GM19397 (cell line): ENCODE results near the gene ATRNL1.

Source experiments
- ATAC-seq: cut with Tn5 transposase; IDR thresholded peaks from one replicate; pipeline ENCODE4 v1.9.1; 2021; ENCODE audit warnings: mild to moderate bottlenecking, moderate library complexity; ENCODE audit not compliant: unreplicated experiment

The ATRNL1 gene

GRCh38 chr10:115968236-115968635 is 875.1 kb downstream of the ATRNL1 start:
- ATAC-seq: no peak

DNA sequence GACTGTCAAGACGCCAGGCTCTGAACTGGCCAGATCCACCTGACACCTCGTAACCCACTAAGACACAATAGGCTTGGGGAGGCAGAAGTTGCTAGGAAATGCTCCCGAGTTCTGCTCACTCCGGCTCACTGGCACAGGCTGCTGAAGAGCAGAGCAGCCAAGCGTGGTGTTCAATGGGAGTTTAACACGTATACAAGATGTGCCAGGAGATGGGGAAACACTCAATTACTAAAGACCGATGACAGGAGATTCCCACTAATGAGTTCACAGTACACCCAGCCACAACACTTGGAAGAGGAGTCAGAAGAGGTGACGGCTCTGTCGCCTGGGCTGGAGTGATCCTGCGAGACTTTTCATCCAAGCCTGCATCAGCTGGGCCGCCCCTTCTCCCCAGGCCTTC is 876.4 kb downstream of the ATRNL1 start:
- ATAC-seq: no peak

DNA sequence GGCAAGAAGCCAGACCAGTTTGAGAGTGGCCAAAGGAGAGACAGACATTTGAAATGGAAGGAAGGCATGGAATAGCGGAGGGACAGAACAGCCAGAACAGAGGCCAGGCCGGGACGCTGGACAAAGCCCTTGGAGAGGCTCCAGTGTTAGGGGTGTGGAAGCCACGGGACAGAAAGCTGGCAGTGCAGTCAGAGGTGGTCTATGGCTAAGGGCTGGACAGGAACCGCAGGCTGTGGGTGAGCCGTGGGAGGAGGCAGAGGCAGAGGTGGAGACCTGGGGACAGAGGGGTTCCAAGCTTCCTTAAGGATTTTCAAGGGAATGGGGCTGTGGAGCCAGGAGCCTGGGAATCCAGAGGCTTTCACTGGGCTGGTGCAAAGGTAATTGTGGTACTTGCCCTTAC is 878.8 kb downstream of the ATRNL1 start:
- ATAC-seq: no peak

GRCh38 chr10:115972426-115972825 is 879.3 kb downstream of the ATRNL1 start:
- ATAC-seq: no peak

DNA sequence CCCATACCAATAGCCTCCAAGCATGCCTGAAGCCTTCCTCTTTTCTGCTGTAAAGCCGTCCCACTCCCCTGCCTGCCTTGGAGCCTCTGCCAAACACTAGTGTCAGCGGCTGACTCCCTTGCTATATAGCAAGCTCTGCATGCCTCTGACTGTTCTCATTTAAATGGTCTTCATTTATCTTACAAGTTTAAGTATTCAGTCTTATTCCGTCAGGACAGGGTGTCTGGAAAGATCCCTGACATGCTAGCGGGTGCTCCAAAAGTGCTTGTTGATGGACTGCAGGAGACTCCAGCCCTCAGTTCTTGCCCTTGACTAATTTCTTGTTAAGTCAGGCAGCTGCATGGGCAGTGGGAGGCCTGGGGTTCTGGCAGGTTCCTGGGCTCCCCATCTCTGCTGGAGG is 881.2 kb downstream of the ATRNL1 start:
- ATAC-seq: no peak

- no peak for ATAC-seq
Observed at GRCh38 chr10:115974816-115975430, 881.8 kb downstream of the ATRNL1 start.

DNA sequence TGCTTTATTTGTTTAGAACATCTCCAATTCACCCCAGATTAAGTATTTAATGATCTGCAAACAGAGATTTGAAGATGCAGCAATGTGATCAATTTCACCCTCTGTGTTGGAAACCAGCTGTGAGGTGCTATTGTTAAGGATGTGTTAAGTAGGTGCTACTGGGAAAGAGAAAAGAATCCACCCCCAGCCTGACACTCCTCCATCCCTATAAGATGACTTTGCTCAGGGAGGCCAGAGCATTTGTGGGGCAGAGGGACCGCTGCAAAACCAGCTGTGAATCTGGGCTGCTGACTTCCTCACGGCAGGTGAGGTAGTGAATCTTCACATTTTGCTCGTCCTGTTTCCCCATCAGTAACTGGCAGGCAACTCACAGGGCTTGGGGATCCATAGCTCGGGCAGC is 882.3 kb downstream of the ATRNL1 start:
- no peak for ATAC-seq

DNA sequence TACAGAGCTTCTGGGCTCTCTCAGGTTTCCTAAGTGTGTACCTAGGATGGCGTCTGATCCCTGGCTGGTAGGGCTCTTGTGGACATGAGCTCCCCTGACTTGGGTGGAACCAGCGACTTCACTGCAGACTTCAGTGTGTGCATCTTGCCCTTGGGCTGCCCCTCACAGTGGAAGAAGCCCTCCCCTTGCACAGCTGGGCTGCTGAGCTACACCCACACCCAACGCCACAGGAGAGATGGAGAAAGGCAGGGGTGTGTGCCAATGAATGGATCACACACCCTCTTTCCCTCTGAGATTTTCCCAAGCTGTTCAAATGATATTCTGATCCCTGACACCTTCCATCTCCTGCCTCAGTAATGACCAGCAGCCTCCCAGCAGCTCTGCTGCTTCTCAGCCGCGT is 883.2 kb downstream of the ATRNL1 start:
- no peak for ATAC-seq

GRCh38 chr10:115977855-115978254 is 884.7 kb downstream of the ATRNL1 start:
- no peak for ATAC-seq

- no peak for ATAC-seq
Observed at GRCh38 chr10:115979576-115979975, 886.4 kb downstream of the ATRNL1 start.

GRCh38 chr10:115980470-115980869 is 887.3 kb downstream of the ATRNL1 start:
- ATAC-seq: no peak

DNA sequence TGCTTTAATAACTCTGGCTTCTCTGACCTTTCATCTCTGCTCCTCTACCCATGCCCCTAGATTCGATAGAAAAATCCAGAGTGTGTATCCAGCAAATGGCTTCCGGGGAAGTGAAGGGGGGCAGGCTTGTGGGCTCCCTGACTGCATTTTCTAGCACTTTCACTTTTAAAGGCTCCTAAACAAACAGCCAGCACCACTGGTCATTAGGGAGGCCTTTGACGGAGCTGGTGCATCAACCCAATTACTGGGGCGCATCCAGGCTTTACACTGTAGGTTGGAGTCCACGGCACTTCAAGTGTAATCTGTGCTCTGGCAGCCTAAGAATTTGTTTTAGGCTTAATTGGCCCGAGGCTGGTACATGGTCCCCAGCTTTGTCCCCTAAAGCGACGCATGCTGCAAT is 887.9 kb downstream of the ATRNL1 start:
- ATAC-seq: no peak

- ATAC-seq: no peak
Observed at GRCh38 chr10:115982076-115982475, 888.9 kb downstream of the ATRNL1 start.

- no peak for ATAC-seq
Observed at GRCh38 chr10:115982526-115982925, 889.4 kb downstream of the ATRNL1 start.

- no peak for ATAC-seq
Observed at GRCh38 chr10:115985786-115986185, 892.6 kb downstream of the ATRNL1 start.

DNA sequence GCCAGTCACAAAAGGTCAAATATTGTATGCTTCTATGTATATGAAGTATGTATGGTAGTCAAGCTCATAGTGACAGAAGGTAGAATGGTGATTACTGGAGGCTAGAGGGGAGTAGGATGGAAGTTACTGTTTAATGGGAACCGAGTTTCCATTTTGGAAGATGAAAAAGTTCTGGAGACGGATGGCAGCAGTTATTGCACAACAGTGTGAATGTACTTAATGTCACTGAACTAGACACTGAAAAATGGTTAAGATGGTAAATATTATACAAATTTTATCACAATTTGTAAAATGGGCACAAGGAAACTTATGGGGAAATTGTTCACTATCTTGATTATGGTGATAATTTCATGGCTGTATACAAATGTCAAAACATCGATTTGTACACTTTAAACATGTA is 895.2 kb downstream of the ATRNL1 start:
- no peak for ATAC-seq

DNA sequence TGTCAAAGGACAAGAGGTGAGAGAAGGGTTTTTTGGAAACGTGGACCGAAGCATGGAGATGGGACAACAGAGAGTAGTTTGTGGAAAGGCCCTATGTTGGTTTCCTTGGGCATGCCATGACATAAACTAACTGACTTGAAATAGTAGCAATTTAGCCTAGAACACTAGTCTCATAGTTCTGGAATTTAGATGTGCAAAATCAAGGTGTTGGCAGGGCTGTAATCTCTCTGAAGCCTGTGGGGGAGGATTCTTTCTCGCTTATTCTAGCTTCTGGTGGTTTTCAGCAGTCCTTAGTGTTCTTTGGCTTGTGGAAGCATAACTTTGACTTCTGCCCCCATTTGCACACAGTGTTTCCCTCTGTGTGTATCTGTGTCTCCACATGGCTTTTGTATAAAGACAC is 896.5 kb downstream of the ATRNL1 start:
- ATAC-seq: no peak

DNA sequence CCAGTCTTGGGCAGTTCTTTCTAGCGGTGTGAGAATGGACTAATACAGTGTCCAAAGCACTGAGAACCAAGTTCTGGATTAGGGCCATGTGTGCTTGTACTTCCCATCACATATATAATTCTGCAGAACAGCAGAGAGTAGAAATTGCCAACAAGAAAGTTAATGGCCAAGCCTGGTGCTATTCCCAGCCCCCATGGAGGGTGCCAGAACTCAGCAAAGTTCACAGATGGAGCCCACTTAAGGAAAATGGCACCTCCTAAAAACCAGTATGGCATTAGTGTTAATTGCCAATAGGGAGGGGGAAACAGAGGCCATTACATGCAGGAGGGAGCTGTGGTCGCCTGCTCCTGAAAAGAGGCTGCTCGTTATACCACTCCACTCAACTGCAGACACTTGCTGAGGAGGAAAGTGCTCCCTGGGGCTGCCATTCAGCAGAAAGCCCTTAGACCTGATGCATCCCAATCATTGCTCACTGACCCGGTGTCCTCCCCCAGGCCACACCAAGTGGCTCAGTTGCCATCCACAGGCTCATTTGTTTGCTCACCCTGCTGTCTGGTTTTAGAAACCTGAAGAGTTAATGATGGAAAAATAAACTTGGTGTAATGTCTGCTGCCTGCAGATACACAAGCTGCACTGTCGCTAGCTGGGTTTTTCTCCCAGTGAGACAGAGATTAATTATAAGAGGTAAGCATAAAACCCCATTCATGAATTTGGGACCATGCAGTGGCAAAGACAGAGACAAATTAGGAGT is 899.2 kb downstream of the ATRNL1 start:
- ATAC-seq: no peak

GRCh38 chr10:115996031-115996430 is 902.9 kb downstream of the ATRNL1 start:
- ATAC-seq: no peak

DNA sequence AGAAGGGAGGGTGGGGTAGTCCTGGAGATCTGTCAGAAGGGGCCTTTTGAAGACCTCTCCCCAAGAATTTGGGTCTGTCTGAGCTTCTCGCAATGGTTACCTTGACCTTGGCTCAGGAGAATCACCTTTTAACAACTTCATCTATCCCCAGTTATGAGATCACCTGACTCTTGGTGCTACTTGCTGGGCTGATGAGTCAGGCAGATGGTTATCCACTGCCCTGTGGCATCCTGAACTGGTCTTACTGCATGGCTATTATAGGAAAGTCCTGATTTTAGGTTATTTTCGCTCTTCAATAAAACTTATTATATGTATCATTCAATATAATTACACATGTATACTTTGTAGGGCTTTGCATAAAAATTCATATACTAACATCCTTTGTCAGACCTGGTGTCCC is 905.1 kb downstream of the ATRNL1 start:
- ATAC-seq: no peak
